Heart left ventricle (tissue), 16 donors: ENCODE results near the gene ZNF79. TPM values are rescaled to one million over a fixed set of nuclear protein-coding genes. Genes with fewer than 3 reads are reported as not detected.

Source experiments
- ATAC-seq, 4 donors: fragments of 200-7000 bp; cut with Tn5 transposase; one replicate each; pipeline ENCODE4 v1.9.1; 2020 to 2022; ENCODE audit warnings: moderate library complexity in 4 of 4, mild to moderate bottlenecking in 3 of 4, moderate number of reproducible peaks in 1 of 4
- DNase-seq, 5 donors: peaks; one replicate each; pipeline ENCODE4 v3.0.0-alpha.2; 2020
- H3K27ac ChIP-seq, 12 donors: fragments of 200-600 bp; sonication (generic) in 4 of 12; one replicate each; pipeline versions ENCODE4 v1.5.0 to v1.8.0; 2016 to 2022; ENCODE audit warnings: mild to moderate bottlenecking in 2 of 12
- H3K27me3 ChIP-seq, 9 donors: fragments of 200-600 bp; sonication (generic) in 2 of 9; one replicate each; pipeline versions ENCODE4 v1.5.1 to v1.8.0; 2016 to 2022; ENCODE audit warnings: mild to moderate bottlenecking in 3 of 9
- H3K36me3 ChIP-seq, 9 donors: fragments of 200-600 bp; sonication (generic) in 2 of 9; one replicate each; pipeline versions ENCODE4 v1.5.0 to v1.8.0; 2018 to 2022; ENCODE audit warnings: mild to moderate bottlenecking in 2 of 9
- H3K4me1 ChIP-seq, 12 donors: fragments of 200-600 bp; sonication (generic) in 4 of 12; one replicate each; pipeline versions ENCODE4 v1.5.0 to v1.8.0; 2016 to 2022; ENCODE audit warnings: mild to moderate bottlenecking in 3 of 12
- H3K4me3 ChIP-seq, 12 donors: fragments of 200-600 bp; sonication (generic) in 4 of 12; one replicate each; pipeline versions ENCODE4 v1.5.0 to v1.8.0; 2017 to 2022; ENCODE audit warnings: mild to moderate bottlenecking in 9 of 12, moderate library complexity in 4 of 12
- H3K9me3 ChIP-seq, 12 donors: fragments of 200-600 bp; sonication (generic) in 4 of 12; one replicate each; pipeline versions ENCODE4 v1.5.0 to v1.8.0; 2016 to 2022; ENCODE audit warnings: mild to moderate bottlenecking in 1 of 12
- CTCF ChIP-seq, 12 donors: fragments of 200-600 bp; sonication (generic) in 4 of 12; IDR thresholded peaks; one replicate each; pipeline versions ENCODE4 v1.5.0 to v1.8.0; 2018 to 2022; ENCODE audit warnings: antibody characterized with exemption in 12 of 12, mild to moderate bottlenecking in 5 of 12
- POLR2A ChIP-seq, 2 donors: fragments of 450-650 bp; IDR thresholded peaks; one replicate each; pipeline ENCODE4 v1.6.1; 2017; ENCODE audit warnings: antibody characterized with exemption in 2 of 2, mild to moderate bottlenecking in 2 of 2, moderate library complexity in 2 of 2
- WGBS, 4 donors: extraction: QIAGEN DNeasy Blood & Tissue Kit in 2 of 4; methylation state at CpG; one replicate each; pipeline versions ENCODE4 v1.1.5 to v1.1.7; 2013 to 2018; 5-methylcytosine and 5-hydroxymethylcytosine counted together
- intact Hi-C, 10 donors: fragments of 100-400 bp; cut with DNase I; formaldehyde crosslinking; loops; one replicate each; pipeline versions ENCODE4 v1.11.1 to v1.14.2; 2022
- polyA plus RNA-seq, 2 donors: library from polyadenylated mRNA; stranded (reverse); fragments of 200-250 nt; gene quantifications; one replicate each; pipeline ENCODE4 v1.2.3, GENCODE V29; 2013
- total RNA-seq, 9 donors: library from RNA; depleted of rRNA in 2 of 9; stranded (reverse); fragments of >200 nt in 2 of 9; fragmentation: NEBNext Ultra II Directional in 3 of 9; extraction: Animal tissue kit (Norgen Biotek cat#: 25700) in 3 of 9; gene quantifications; one replicate each; pipeline versions ENCODE4 v1.1.0 to v1.2.4, GENCODE V29; 2016 to 2023
- donor health status: ischemic (EF 13 %, LVEDD 7.1; RV severe dilation, severe dysfunction).
- donor health status: healthy with polysubstance abuse.
- donor health status: DM: no; HTN: yes; CAD: no.
- donor health status: DM: no; HTN: no; CAD: no.
- donor health status: ischemic (EF 25% LVEDD 6.9; RV normal size, moderate dysfunction).
- donor health status: ischemic (EF 25% LVEDD 5.7; RV mildly dilated, moderate dysfunction).
- donor health status: healthy.
- donor health status: DM: yes; HTN: yes; CAD: no.
- donor health status: ischemic (EF 35%, LVEDD 5.7; RV mildly dilated, moderate dysfunction).
- donor health status: nonischemic (EF 11% LVEDD 7.7; RV severe dilation, severe dysfunction).
- donor health status: DM: yes; HTN: yes; CAD: no.
- donor health status: PGD.
- donor health status: ischemic (EF 29% LVEDD 5.4; RV normal size, mild dysfunction).
- donor health status: nonischemic (EF 23%, LVEDD 6.1; RV moderate dilation, normal function).

The ZNF79 gene
- total and polyA plus RNA-seq, 11 donors: 3.1 to 7.4 (median 5.6) TPM

- H3K9me3 ChIP-seq: no peaks in the 10 kb centered on the region
- intact Hi-C loops: loop anchor here (2.0 to 10.0 kb wide), 9 partner anchors 29 to 178 kb away; partner anchors contain the start of genes LRSAM1 (in 1 of the 10), RPL12 (in 1 of the 10) and ZNF79 (in 1 of the 10)
- peaks cover 0 to 39% (median 16%) of the 10 kb centered on the region in 9 donors for H3K36me3 ChIP-seq
- H3K27me3 ChIP-seq: peaks cover 0 to 2% (median 0%) of the 10 kb centered on the region in 9 donors
- TF ChIP-seq CTCF (IDR thresholded peaks at IDR 0.05) (no peak), POLR2A (IDR thresholded peaks at IDR 0.05) (no peak)
- DNase-seq: no peak
- 80 to 87% (median 84%) methylated on average over 7 of the region's 7 CpGs for WGBS, 4 donors
- no peak overlapping the region for H3K27ac ChIP-seq
- ATAC-seq: no peak
- peak overlapping the region in 7 of 12 donors; percentile 38 to 90 (median 60) for H3K4me3 ChIP-seq
- H3K4me1 ChIP-seq: peaks cover 0 to 26% (median 17%) of the 10 kb centered on the region in 12 donors
Observed at GRCh38 chr9:127395497-127396252, 28.5 kb upstream of the ZNF79 start.

- intact Hi-C loops: loop anchor here (2.0 to 10.0 kb wide), 9 partner anchors 28 to 179 kb away; partner anchors contain the start of genes LRSAM1 (in 1 of the 10), RPL12 (in 1 of the 10) and ZNF79 (in 1 of the 10)
- H3K36me3 ChIP-seq: peaks cover 0 to 37% (median 19%) of the 10 kb centered on the region in 9 donors
- peak overlapping the region; percentile 19 to 90 (median 63) for H3K4me3 ChIP-seq
- no peaks in the 10 kb centered on the region for H3K9me3 ChIP-seq
- H3K27ac ChIP-seq: peak overlapping the region in 4 of 12 donors; percentile 28 to 67 (median 43)
- peaks cover 0 to 26% (median 17%) of the 10 kb centered on the region in 12 donors for H3K4me1 ChIP-seq
- ATAC-seq: no peak
- DNase-seq: peak in 1 of 5 donors; percentile 49
- H3K27me3 ChIP-seq: no peaks in the 10 kb centered on the region
- 4 to 10% (median 6%) methylated on average over 15 to 27 of the region's 27 CpGs for WGBS, 4 donors
- TF ChIP-seq POLR2A (IDR thresholded peaks at IDR 0.05): no peak
Observed at GRCh38 chr9:127396253-127396807, 27.9 kb upstream of the ZNF79 start.

- intact Hi-C loops: loop anchor here (2.0 to 10.0 kb wide), 9 partner anchors 28 to 180 kb away; partner anchors contain the start of genes LRSAM1 (in 1 of the 10), RPL12 (in 1 of the 10) and ZNF79 (in 1 of the 10)
- peak within 1 kb of the TSS; percentile 66 to 96 (median 82) for H3K4me3 ChIP-seq
- TF ChIP-seq CTCF (IDR thresholded peaks at IDR 0.05): peak in 9 of 12 donors; percentile 11 to 37 (median 23)
- peak; percentile 42 to 87 for TF ChIP-seq POLR2A (IDR thresholded peaks at IDR 0.05)
- H3K4me1 ChIP-seq: peaks cover 0 to 26% (median 17%) of the 10 kb centered on the region in 12 donors
- H3K9me3 ChIP-seq: no peaks in the 10 kb centered on the region
- H3K27ac ChIP-seq: peak within 1 kb of the TSS; percentile 54 to 96 (median 82)
- DNase-seq: peak; percentile 98 to 99 (median 99)
- 0 to 1% (median 1%) methylated on average over 21 to 87 of the region's 87 CpGs for WGBS, 4 donors
- no peaks in the 10 kb centered on the region for H3K27me3 ChIP-seq
- ATAC-seq: peak; percentile 96 to 99 (median 98)
- H3K36me3 ChIP-seq: peaks cover 0 to 38% (median 24%) of the 10 kb centered on the region in 9 donors
Observed at GRCh38 chr9:127396808-127397645, 27.2 kb upstream of the ZNF79 start, which contains the start of gene SLC2A8. Gene SLC2A8, plus strand, starts transcription at chr9:127397169. Its CDS starts 62 bp downstream, at chr9:127397231.
